Mesothelial cell of epicardium (in vitro differentiated cells): ENCODE measurements around the gene NR2F2. TPM values are rescaled to one million over a fixed set of nuclear protein-coding genes. Genes with fewer than 3 reads are reported as not detected.

Experiments used
- DNase-seq, 2 experiments: peaks; one replicate each; pipeline ENCODE4 v3.0.0; 2021; ENCODE audit warnings: low spot score in 2 of 2; ENCODE audit not compliant: unreplicated experiment in 2 of 2
- H3K27ac Mint-ChIP-seq: 2 replicates; pipeline ENCODE4 v1.8.0; 2021; ENCODE audit warnings: mixed read lengths
- H3K27me3 Mint-ChIP-seq: 2 replicates; pipeline ENCODE4 v1.8.0; 2021; ENCODE audit warnings: low read depth, mixed read lengths
- H3K36me3 Mint-ChIP-seq: 2 replicates; pipeline ENCODE4 v1.8.0; 2021; ENCODE audit warnings: mixed read lengths
- H3K4me1 Mint-ChIP-seq: 2 replicates; pipeline ENCODE4 v1.8.0; 2021; ENCODE audit warnings: mixed read lengths
- H3K4me3 Mint-ChIP-seq: 2 replicates; pipeline ENCODE4 v1.8.0; 2021; ENCODE audit warnings: mild to moderate bottlenecking, moderate library complexity, mixed read lengths
- H3K9me3 Mint-ChIP-seq: 2 replicates; pipeline ENCODE4 v1.8.0; 2021; ENCODE audit warnings: mixed read lengths
- CTCF ChIP-seq: fragments of 200-600 bp; sonication (generic); IDR thresholded peaks from one replicate; pipeline ENCODE4 v1.5.0; 2021; ENCODE audit warnings: antibody characterized with exemption; ENCODE audit not compliant: unreplicated experiment
- total RNA-seq: library from RNA; stranded (reverse); gene quantifications from 3 replicates; pipeline ENCODE4 v1.2.1, GENCODE V29; 2021

Gene NR2F2
- 126 to 134 TPM (median 128 TPM) in 3 replicates for total RNA-seq

- Mint-ChIP-seq H3K27me3 (no peaks in the 10 kb centered on the region), H3K9me3 (no peaks in the 10 kb centered on the region), H3K36me3 (peaks cover 24% of the 10 kb centered on the region), H3K4me3 (peak within 1 kb of the TSS; percentile 98), H3K4me1 (peaks cover 43% of the 10 kb centered on the region), H3K27ac (peak within 1 kb of the TSS; percentile 99)
- DNase-seq = peak; percentile 90
- no peak for TF ChIP-seq CTCF
Measured at GRCh38 chr15:96330450-96331143, at the start of gene NR2F2. Gene NR2F2 (plus strand): TSS chr15:96330700. CDS start chr15:96332106, 1,406 bp downstream.

GRCh38 chr15:96285305-96285704 lies 45.2 kb upstream of the NR2F2 start:
- DNase-seq = no peak
- no peak overlapping the region for H3K4me3 Mint-ChIP-seq

GRCh38 chr15:96285729-96286254 lies 44.7 kb upstream of the NR2F2 start:
- peaks cover 68% of the 10 kb centered on the region for H3K36me3 Mint-ChIP-seq
- H3K4me3 Mint-ChIP-seq = no peak overlapping the region
- H3K4me1 Mint-ChIP-seq = no peaks in the 10 kb centered on the region
- no peaks in the 10 kb centered on the region for H3K27me3 Mint-ChIP-seq
- H3K27ac Mint-ChIP-seq = no peak overlapping the region
- peaks cover 11% of the 10 kb centered on the region for H3K9me3 Mint-ChIP-seq
- no peak for TF ChIP-seq CTCF
- no peak for DNase-seq

More at GRCh38 chr15:96285305-96285704, 45.2 kb upstream of the NR2F2 start:
- H3K9me3 Mint-ChIP-seq = peaks cover 11% of the 10 kb centered on the region
- TF ChIP-seq CTCF = no peak
- no peak overlapping the region for H3K27ac Mint-ChIP-seq
- H3K27me3 Mint-ChIP-seq = no peaks in the 10 kb centered on the region
- no peaks in the 10 kb centered on the region for H3K4me1 Mint-ChIP-seq
- peaks cover 71% of the 10 kb centered on the region for H3K36me3 Mint-ChIP-seq

- H3K4me3 Mint-ChIP-seq = no peak overlapping the region
- no peak overlapping the region for H3K27ac Mint-ChIP-seq
- no peak for DNase-seq
- no peak for TF ChIP-seq CTCF
- peaks cover 32% of the 10 kb centered on the region for H3K36me3 Mint-ChIP-seq
- H3K27me3 Mint-ChIP-seq = no peaks in the 10 kb centered on the region
- peaks cover 3% of the 10 kb centered on the region for H3K4me1 Mint-ChIP-seq
- H3K9me3 Mint-ChIP-seq = no peaks in the 10 kb centered on the region
Measured at GRCh38 chr15:96290679-96291078, 39.8 kb upstream of the NR2F2 start.

GRCh38 chr15:96292635-96293034 lies 37.9 kb upstream of the NR2F2 start:
- Mint-ChIP-seq H3K36me3 (peaks cover 29% of the 10 kb centered on the region), H3K4me1 (peaks cover 3% of the 10 kb centered on the region), H3K9me3 (peaks cover 6% of the 10 kb centered on the region), H3K27ac (no peak overlapping the region), H3K27me3 (no peaks in the 10 kb centered on the region), H3K4me3 (no peak overlapping the region)
- DNase-seq = no peak
- no peak for TF ChIP-seq CTCF
